ENCODE measurements around the gene DOK3. TPM values are rescaled to one million over a fixed set of nuclear protein-coding genes. Genes with fewer than 3 reads are reported as not detected.

Gene DOK3
- total and polyA plus RNA-seq, 2 donors (not counting 3 experiments of a cell fraction or from before 2014, with no cell fraction given), result 4.8 to 5.3 TPM

DNA sequence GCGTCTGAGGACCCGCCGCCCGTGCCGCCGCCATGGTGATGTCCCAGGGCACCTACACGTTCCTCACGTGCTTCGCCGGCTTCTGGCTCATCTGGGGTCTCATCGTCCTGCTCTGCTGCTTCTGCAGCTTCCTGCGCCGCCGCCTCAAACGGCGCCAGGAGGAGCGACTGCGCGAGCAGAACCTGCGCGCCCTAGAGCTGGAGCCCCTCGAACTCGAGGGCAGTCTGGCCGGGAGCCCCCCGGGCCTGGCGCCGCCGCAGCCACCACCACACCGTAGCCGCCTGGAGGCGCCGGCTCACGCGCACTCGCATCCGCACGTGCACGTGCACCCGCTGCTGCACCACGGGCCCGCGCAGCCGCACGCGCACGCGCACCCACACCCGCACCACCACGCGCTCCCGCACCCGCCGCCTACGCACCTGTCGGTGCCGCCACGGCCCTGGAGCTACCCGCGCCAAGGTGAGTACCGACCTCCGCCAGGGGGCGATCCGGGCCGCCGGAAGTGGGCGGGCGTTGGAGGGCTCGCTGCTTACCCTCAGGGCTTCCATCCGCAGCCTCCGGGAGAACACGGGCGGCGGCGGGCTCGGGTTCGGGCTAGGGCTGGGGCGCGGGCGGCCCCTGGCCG lies 54.5 kb downstream of the DOK3 start:
- no peaks in the 10 kb centered on the region for H3K9me1 ChIP-seq (replicated peaks; ENCODE audit: control insufficient read depth, extremely low read depth, insufficient read depth, low read length)
- no peaks in the 10 kb centered on the region for H4K20me1 ChIP-seq (replicated peaks; ENCODE audit: control insufficient read depth, extremely low read depth, insufficient read depth, low read length)
- H3K4me3 ChIP-seq (replicated peaks in 1 of 3; ENCODE audit: insufficient read depth in 1 of 3, low read depth in 1 of 3, low read length in 3 of 3), result peak overlapping the region; percentile 6 to 38 (median 21)
- intact Hi-C loops (cut with micrococcal nuclease), result loop anchor here (2.0 kb wide), 3 partner anchors 28 to 146 kb away; partner anchors contain the start of gene GRK6
- H2AFZ ChIP-seq (ENCODE audit: low read depth, low read length), result peak overlapping the region; percentile 23
- H3K4me2 ChIP-seq (ENCODE audit: insufficient read depth, low read length), result peak overlapping the region; percentile 61
- no TSS peak for BruUV-seq (replicated peaks)
- H3K27me3 ChIP-seq (ENCODE audit: control insufficient read depth in 2 of 2, insufficient read depth in 2 of 2, low read length in 2 of 2), result no peaks in the 10 kb centered on the region
- ChIA-PET CTCF (interaction anchor here (0.7 to 13.5 kb wide), 35 partner anchors 9 to 1725 kb away, joined by 3 to 288 read pairs (median 4); partner anchors contain the start of genes DBN1, F12, GRK6 and PDLIM7), POLR2A (interaction anchor here (0.7 to 2.5 kb wide), 2 partner anchors 9 to 65 kb away, joined by 3 to 12 read pairs; partner anchors contain the start of gene PRR7)
- peaks cover 28% of the 10 kb centered on the region for H3K4me1 ChIP-seq (ENCODE audit: control insufficient read depth, extremely low read depth, insufficient read depth, low read length)
- H3K36me3 ChIP-seq (ENCODE audit: control insufficient read depth in 2 of 2, extremely low read depth in 1 of 2, insufficient read depth in 2 of 2, low read length in 2 of 2), result peaks cover 7 to 30% of the 10 kb centered on the region in 2 experiments
- H3K9ac ChIP-seq (replicated peaks; ENCODE audit: extremely low read depth, insufficient read depth, low read length), result peak overlapping the region; percentile 80
- peak overlapping the region; percentile 77 for H3K27ac ChIP-seq (ENCODE audit: insufficient read depth, low read depth, low read length)
- FAIRE-seq (peak; percentile 24), DNase-seq (ENCODE audit: low read depth, low spot score) (peak; percentile 75)
- no peaks in the 10 kb centered on the region for H3K79me2 ChIP-seq (ENCODE audit: control insufficient read depth, insufficient read depth, low read length)
- TF ChIP-seq, protein P1, sequence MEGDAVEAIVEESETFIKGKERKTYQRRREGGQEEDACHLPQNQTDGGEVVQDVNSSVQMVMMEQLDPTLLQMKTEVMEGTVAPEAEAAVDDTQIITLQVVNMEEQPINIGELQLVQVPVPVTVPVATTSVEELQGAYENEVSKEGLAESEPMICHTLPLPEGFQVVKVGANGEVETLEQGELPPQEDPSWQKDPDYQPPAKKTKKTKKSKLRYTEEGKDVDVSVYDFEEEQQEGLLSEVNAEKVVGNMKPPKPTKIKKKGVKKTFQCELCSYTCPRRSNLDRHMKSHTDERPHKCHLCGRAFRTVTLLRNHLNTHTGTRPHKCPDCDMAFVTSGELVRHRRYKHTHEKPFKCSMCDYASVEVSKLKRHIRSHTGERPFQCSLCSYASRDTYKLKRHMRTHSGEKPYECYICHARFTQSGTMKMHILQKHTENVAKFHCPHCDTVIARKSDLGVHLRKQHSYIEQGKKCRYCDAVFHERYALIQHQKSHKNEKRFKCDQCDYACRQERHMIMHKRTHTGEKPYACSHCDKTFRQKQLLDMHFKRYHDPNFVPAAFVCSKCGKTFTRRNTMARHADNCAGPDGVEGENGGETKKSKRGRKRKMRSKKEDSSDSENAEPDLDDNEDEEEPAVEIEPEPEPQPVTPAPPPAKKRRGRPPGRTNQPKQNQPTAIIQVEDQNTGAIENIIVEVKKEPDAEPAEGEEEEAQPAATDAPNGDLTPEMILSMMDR (IDR thresholded peaks at IDR 0.05; ENCODE audit: extremely low read depth in 1 of 2, insufficient read depth in 1 of 2, low read depth in 1 of 2, low read length in 2 of 2), result peak; percentile 63 to 73
- TF ChIP-seq POLR2A (IDR thresholded peaks at IDR 0.05; ENCODE audit: low read depth, low read length), result no peak
- TF ChIP-seq JUN (IDR thresholded peaks at IDR 0.05; ENCODE audit: borderline replicate concordance, insufficient read depth, insufficient read length, low read depth), result no peak
- no peak for TF ChIP-seq MYC (IDR thresholded peaks at IDR 0.05; ENCODE audit: low read depth, low read length)
- TF ChIP-seq, protein P2, sequence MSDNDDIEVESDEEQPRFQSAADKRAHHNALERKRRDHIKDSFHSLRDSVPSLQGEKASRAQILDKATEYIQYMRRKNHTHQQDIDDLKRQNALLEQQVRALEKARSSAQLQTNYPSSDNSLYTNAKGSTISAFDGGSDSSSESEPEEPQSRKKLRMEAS (IDR thresholded peaks at IDR 0.05; ENCODE audit: insufficient read depth, insufficient read length), result peak; percentile 31
- TF ChIP-seq EZH2 (IDR thresholded peaks at IDR 0.05; ENCODE audit: borderline replicate concordance, low read depth, low read length, severe bottlenecking), result no peak
- TF ChIP-seq POLR2AphosphoS5 (IDR thresholded peaks at IDR 0.05; ENCODE audit: insufficient read depth, low read depth, low read length), result peak; percentile 82
- H3K9me3 ChIP-seq (replicated peaks; ENCODE audit: control insufficient read depth, insufficient read depth, low read length), result no peaks in the 10 kb centered on the region
- dilution Hi-C loops (cut with MboI; ENCODE audit: extremely low pct_ligation_motif_present, low sequenced_read_pairs), result no loop called here
